GM19099 (cell line): ENCODE results near the gene ACTL10.

ENCODE experiments used
- POLR2A ChIP-seq: IDR thresholded peaks from 3 replicates; pipeline ENCODE4 v1.6.1; 2011; ENCODE audit warnings: low read depth; ENCODE audit not compliant: insufficient read length; ENCODE audit errors: extremely low read depth

ACTL10 gene

DNA sequence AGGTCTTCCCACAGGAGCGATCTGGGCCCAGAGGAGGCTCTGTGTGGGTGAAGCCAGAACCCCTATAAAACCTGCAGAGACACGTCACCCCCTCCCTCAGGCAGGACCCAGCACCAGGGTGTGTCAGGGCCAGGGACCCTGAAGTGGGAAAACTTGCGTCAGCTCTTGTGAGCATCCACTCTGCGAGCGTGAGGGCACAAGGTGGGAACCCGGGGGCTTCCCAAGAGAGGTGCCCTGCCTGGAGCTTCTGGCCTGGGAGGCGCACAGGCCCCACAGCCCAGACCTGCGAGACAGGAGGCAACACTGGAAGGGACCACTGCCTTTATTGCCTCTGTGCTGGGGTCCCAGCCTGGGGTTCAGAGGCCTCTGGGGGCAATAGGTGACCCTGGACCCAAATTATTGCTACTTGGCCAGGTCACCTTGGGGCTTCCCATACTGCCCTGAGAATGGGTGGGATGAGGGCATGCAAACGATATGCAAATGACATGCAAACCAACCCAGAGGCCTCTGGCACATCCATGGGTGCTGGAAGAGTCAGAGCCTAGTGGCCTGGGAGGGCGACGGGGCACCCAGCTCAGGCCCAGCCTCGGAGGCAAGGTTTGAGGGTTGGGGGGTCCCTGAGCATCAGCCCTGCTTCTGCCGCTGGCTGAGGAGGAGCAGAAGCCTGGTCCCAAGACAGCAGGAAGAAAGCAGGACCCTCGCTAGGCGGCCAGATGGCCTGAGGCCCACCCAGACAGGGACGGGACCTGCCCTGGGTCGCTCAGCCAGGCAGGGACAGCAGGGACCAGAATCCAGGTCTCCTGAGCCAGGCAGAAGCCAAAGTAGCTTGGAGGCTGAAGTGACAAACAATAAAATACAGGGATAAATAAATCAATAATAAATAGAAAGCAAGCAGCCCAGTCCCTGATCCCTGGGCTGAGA lies 9.7 kb upstream of the ACTL10 start:
- no peak for TF ChIP-seq POLR2A

DNA sequence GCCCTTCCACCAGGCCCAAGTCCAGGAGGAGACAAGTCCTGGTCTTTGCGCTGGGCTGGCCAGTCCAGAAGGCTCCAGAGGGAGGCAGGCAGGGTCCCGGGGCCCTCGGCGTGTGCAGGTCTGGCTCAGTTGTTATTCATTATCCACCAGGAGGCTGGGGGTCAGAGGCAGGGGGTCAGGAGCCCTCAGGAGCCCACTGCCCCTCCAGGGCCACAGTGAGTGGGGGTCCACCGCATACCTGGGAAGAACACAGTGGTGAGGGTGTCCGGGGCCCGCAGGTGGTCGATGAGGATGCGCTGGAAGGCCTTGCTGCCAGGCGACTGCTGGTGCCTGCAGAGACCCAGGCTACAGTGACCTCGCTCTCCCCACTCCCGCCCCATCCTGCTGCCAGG lies 9.0 kb upstream of the ACTL10 start:
- TF ChIP-seq POLR2A: no peak

DNA sequence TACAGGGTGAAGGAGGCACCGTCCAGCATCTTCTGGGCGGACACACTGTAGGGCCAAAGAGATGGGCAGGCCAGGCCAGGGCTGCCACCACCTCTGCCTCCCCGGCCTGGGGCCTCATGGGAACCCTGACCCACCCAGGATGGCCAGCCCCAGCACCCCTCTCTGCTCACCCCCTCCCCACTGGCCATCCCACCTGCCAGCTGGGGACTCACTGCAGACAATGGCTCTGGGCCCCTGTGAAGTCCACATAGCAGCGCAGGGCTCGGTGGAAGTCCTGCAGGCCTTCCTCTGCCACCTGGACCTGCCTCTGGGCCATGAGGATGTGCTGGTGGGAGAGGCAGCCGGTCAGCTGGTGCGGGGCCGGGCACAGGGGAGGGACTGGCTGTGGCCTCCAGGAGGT lies 8.2 kb upstream of the ACTL10 start:
- no peak for TF ChIP-seq POLR2A

DNA sequence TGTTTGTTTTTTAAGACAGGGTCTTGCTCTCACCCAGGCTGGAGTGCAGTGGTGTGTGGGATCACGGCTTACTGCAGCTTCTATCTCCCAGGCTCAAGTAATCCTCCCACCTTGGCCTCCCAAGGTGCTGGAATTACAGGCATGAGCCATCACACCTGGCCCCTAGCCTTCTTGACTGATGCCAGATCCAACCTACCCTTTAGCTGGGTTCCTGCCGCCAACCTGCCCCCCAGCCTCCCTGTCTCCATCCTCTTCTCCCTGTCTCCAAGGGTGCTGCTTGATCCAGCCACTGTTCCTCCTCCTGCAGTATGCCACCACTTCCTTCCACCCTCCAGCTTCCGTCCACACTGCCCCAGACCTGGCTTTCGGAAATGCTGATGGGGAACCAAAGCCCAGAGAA lies 7.8 kb upstream of the ACTL10 start:
- TF ChIP-seq POLR2A: no peak

DNA sequence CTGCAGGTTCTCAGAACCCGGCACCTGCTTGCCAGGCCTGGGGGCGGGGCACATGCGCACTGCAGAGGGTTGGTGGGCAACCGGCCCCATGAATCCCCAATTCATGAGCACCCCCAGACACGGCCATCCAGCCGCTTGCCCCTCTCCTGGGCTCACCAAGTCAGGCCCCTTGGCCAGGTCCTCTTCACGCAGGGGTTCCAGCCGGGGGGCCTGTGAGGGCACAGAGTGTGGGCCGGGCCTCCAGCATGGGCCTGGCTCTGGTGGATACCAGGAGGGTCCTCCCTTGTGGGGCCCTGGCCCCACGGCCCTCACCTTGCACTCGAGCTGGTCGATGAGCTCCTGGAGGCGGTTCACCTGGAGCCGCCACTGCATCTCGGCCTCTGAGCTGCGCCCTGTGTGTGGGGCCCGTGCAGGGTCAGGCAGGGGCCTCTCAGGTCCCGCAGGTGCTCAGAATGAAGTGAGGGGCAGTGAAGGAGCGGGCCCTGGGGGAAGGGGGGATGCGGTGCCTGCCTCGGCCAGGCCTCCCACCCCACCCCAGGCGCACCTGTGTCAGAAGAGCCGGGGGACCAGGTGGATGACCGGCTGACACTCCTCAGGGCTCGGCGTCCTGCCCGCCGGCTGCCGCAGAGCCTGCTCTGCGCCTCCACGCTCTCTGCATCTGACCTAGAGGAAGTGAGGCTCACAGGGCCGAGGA lies 7.3 kb upstream of the ACTL10 start:
- TF ChIP-seq POLR2A: no peak

DNA sequence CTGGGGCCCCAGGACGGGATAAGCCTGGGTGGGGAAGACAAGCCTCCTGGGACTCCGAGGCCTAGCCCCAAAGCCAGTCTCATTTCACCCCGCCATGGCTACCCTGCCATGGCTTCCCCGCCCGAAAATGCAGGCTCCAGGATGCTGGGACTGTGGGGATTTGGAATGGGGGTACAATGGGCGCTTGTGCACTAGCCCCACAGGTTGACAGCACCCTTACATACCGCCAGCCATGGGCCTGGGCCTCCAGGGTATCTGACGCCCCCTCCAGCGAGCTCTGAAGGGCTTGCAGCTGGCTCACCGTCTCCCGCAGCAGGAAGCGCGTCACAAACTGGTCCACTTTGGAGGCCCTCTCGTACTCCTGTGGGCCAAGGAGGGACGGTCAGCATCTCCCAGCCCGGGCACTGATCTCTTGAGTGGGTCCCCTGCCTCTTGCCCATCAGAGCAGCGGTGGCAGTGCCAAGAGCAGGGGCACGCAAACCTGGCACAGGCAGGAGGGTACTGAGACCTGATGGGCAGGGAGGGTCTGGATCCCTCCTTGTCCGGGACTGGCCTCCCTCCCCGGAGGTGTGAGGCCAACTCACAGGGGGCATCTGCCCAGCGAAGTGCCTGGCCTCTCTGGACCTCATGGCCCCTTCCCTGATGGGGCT lies 6.6 kb upstream of the ACTL10 start:
- TF ChIP-seq POLR2A: no peak

DNA sequence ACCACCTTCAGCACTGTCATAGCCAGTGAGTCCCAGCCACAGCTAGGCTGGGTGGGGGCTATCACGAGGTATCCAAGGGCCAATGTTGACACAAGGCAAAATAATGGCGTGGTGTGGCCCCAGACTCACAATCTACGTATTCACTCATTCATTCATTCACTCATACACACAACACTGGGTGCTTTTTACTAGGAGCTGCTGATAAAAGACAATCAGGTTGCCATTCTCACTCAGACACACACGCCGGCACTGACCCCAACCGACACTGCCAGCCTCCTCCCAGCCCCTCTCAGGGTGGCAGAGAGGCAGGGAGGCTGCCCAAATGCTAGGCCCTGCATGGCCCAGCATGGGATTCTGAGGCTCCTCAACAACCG lies 6.1 kb upstream of the ACTL10 start:
- no peak for TF ChIP-seq POLR2A

DNA sequence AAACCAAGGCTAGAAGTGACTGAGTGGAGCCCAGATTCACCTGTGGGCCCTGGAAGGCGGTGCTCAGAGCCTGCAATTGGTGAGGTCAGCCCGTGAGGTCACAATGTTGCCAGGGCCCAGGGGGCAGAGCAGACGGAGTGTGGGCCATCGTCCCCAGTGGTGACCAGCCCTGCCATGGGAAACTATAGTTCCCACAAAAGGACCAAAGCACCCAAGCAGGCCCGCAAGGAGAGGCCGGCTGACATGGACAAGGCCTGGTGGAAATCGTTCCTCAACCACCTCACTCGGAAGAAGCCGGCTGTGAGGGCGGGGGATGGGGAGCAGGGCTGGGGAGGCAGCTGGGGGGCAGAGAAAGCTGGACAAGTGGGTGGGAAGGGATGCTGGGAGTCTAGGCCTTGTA lies 4.6 kb upstream of the ACTL10 start, which contains the start of gene C20orf144:
TSS of gene C20orf144 (plus strand) at position 156 of the 400 bp plus-strand sequence. CDS start at position 175, 19 bp downstream.
- TF ChIP-seq POLR2A: no peak

DNA sequence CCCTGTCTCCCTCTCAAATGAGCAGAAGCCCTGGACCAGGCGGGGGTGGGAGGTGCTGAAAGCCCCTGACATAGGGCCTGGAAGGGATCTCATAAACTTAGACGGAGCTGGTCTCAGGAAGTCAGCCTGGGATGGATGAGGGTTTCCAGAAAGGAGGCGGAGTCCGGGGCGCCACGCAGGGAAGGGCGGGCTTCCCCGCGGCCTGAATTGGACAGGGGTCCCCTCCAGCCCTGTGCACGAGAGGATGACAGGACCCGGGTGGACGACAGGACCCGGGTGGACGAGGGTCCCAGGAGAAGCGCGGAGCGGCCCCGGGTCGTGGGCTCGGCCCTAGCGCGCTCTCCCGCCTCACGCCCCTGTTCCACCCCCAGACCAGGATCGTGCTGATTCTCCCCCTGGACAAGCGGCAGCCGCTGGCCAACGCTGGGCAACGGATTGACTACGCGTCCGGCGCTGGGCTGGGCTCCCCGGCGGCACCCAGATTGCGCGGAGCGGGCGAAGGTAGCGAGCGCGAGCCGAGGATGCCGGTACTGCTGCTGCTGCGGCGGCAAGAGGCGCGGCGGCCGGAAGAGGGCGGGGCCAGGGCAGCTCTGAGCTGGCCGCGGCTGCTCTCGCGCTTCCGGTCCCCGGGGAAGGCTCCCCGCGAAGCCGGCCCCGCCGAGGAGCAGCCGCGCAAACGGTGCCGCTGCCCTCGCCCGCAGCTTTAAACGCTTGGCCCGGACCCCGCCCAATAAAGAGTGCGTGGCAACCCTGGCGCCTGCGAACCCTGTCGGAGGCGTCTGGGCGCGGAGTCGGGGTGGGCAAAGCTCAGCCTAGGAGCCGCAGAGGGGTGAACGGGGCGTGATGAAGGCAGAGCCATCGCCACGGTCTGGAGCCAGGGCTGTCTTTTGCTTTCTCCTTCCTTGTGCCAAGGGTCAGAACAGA lies 3.3 kb upstream of the ACTL10 start:
- peak; percentile 92 for TF ChIP-seq POLR2A

DNA sequence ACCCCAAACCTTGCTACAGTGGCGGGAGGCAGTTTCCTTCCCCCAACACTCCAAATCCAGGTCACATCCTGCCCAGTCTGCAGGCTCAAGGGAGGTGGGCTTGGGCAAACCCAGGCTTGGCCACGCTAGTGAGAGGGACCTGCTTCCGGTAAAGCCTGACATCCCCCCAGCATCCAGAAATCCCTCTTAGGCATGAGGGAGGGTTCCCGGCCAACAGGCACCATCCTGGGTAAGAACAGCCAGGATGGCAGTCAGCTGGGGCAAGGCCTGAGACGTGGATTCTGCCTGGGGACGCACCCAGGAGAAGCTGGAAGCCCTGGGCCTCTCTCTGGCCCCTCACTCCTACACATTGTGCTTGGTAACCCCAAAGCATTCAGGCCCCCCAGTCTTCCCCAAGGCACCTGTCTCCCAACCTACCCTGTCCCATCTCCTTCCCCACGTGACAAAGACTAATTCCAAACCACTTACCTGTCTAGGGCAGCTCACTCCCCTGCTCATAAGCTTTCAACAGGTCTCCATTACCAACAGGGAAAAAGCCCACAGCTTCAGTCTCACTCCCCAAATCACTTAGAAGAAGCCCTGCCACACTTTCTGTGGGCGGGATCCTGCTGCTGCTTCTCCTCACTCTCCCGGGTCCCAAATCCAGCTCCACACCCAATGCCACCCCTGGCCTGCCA lies 2.5 kb upstream of the ACTL10 start:
- no peak for TF ChIP-seq POLR2A

DNA sequence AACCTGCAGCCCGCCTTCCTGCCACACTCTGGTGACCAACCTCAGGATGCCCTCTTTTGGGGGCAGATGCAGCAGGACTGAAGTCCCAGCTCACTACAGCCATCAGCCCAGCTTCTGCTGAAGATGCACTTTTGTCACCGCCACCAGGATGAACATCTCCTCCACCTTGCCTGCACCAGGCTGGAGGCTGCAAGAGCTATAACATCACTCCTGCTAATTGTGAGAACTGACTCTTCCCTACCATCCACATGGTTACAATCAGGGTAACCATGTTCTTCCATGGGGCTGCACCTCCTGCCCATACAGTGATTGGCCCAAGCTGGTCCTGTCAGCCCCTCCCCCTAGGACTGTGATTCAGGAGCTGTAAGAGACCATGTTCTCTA lies 2.0 kb upstream of the ACTL10 start:
- TF ChIP-seq POLR2A: no peak

DNA sequence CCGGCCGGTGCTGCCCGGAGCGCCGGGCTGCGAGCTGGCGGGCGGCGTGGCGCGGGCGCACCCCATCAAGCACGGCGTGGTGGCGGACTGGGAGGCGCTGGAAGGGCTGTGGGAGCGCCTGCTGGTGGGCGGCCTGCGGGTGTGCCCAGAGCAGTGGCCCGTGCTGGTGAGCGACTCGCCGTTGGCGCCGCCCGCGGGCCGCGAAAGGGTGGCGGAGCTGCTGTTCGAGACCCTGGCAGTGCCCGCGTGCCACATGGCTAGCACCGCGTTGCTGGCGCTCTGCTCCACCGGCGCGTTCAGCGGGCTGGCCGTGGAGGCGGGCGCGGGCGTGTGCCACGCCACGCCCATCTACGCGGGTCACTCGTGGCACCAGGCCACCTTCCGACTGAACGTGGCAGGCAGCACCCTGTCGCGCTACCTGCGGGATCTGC lies 517 bp downstream of the ACTL10 start:
- TF ChIP-seq POLR2A: no peak

DNA sequence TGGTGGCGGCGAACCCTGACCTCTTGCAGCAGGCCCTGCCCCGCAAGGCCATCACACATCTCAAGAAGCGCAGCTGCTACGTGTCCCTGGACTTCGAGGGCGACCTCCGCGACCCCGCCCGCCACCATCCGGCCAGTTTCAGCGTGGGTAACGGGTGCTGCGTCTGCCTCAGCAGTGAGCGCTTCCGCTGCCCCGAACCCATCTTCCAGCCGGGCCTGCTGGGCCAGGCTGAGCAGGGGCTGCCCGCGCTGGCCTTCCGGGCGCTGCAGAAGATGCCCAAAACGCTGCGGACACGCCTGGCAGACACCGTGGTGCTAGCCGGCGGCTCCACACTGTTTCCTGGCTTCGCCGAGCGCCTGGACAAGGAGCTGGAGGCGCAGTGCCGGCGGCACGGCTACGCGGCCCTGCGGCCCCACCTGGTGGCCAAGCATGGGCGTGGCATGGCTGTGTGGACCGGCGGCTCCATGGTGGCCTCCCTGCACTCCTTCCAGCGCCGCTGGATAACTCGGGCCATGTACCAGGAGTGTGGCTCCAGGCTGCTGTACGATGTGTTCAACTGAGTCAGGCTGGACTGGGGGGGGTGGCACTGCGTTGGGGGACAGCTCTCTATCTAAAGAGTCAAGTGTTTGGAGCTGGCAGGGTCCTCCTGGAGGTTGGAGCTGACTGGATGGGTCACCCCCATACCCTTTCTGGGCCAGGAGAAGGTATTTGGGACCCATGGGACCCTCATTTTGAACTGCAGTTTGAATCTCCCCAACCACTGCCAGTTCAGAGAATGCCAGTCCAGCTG lies 1.1 kb downstream of the ACTL10 start:
- TF ChIP-seq POLR2A: no peak
